COLO829 (cell line): Measurements from ENCODE around the gene CBFA2T2.
"Not testable (repeated sequence)": the region's sequence is repeated elsewhere in the genome, so short reads cannot be mapped to it uniquely, and the experiment has no call there.

ENCODE experiments used
- DNase-seq: peaks from one replicate; pipeline ENCODE4 v3.0.0; 2012; ENCODE audit warnings: low spot score

The CBFA2T2 gene

DNA sequence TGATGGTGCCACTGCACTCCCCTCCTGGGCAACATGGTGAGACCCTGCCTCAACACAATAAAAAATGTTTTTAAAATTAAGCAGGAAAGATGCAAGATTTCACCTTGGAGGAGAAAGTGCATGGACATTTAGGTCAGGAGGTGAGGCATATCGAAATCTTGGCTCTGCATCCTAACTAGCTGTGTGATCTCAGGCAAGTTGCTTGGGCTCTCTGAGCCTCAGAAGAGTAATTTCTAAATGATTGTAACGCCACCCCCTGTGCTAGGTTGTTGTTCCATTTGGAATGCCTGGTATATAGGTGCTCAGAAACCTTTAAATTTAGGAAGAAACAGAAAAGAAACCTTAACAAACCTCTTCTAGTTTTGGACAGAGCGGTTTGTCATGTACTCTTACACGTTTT lies 136.3 kb downstream of the CBFA2T2 start:
- no peak for DNase-seq

GRCh38 chr20:33627577-33628216 lies 137.8 kb downstream of the CBFA2T2 start:
- no peak for DNase-seq

DNA sequence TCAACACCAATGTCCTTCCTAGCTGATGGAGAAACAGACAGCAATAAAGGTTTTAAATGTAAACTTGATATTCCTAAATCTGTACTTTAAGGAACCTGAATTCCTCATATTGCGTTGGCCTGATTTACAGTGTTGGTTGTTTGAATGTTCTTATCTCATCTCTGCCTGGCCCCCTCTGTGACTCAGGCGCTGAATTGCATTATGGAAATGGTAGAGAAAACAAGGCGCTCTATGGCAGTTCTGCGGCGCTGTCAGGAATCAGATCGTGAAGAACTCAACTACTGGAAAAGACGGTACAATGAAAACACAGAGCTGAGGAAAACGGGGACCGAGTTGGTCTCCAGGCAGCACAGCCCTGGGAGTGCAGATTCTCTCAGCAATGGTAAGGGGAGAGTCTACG lies 139.6 kb downstream of the CBFA2T2 start:
- no peak for DNase-seq

- DNase-seq: no peak
Measured at GRCh38 chr20:33629979-33630378, 140.1 kb downstream of the CBFA2T2 start.

- DNase-seq: no peak
Measured at GRCh38 chr20:33630507-33630906, 140.6 kb downstream of the CBFA2T2 start.

GRCh38 chr20:33631910-33632309 lies 142.0 kb downstream of the CBFA2T2 start:
- DNase-seq: not testable (repeated sequence)

DNA sequence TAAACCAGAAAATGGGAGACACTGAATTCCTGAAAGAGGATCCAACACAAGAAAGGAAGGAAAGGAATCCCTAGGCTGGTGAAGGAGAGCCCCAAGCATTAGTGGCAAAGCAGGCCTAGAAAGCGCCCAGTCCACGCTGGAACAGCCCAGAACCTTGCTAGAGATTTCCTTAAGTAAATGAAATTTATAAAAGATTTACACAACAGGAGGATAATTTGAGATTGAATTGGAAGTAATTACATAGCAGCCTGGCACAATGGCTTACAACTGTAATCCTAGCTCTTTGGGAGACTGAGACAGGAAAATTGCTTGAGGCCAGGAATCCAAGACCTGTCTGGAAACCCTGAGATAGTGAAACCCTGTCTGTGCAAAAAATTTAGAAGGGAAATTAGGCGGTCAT lies 145.4 kb downstream of the CBFA2T2 start:
- no peak for DNase-seq

DNA sequence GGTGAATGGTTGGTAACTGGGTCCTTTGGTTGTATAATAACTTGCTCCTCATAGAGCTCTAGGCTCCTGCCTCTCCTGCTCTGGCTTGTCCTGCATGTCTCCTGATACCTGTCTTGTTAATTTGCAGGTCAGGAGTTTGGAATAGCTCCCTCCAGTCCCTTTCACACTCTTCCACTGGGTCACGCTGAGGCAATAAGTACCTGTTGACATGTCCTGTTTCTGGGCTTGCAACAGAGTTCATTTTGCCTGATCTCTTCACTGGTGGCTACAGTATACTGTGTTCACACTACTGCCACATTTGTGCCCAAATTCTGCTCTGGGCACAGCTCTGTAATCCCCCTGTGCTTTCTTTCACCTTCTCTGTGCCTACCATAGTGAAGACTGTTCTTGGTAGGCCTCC lies 146.9 kb downstream of the CBFA2T2 start:
- no peak for DNase-seq

- DNase-seq: no peak
Measured at GRCh38 chr20:33640287-33640686, 150.4 kb downstream of the CBFA2T2 start.

GRCh38 chr20:33644313-33645071 lies 154.6 kb downstream of the CBFA2T2 start:
- DNase-seq: no peak

- DNase-seq: no peak
Measured at GRCh38 chr20:33645072-33645358, 155.1 kb downstream of the CBFA2T2 start.

DNA sequence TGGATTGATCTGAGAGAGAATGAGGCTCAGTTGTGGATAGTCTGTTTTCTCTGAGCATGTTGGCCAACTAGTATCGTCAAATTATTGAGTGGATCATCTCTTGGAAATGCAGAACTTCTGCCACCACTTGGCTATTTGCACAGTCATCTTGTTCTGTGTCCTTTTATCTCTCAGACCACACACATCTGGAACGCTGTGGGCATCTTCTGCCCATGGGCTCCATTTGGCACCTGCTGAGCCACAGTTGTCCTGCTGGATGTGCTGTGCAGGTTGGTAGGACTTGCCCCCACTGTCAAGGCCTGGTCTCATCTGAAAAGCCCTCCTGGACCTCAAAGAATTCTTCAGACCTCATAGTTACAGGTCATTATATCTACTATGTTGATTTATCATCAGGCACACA lies 155.5 kb downstream of the CBFA2T2 start:
- no peak for DNase-seq

- no peak for DNase-seq
Measured at GRCh38 chr20:33646191-33646590, 156.3 kb downstream of the CBFA2T2 start.

- not testable (repeated sequence) for DNase-seq
Measured at GRCh38 chr20:33646959-33647602, 157.2 kb downstream of the CBFA2T2 start.

- DNase-seq: no peak
Measured at GRCh38 chr20:33647603-33648395, 157.9 kb downstream of the CBFA2T2 start.

DNA sequence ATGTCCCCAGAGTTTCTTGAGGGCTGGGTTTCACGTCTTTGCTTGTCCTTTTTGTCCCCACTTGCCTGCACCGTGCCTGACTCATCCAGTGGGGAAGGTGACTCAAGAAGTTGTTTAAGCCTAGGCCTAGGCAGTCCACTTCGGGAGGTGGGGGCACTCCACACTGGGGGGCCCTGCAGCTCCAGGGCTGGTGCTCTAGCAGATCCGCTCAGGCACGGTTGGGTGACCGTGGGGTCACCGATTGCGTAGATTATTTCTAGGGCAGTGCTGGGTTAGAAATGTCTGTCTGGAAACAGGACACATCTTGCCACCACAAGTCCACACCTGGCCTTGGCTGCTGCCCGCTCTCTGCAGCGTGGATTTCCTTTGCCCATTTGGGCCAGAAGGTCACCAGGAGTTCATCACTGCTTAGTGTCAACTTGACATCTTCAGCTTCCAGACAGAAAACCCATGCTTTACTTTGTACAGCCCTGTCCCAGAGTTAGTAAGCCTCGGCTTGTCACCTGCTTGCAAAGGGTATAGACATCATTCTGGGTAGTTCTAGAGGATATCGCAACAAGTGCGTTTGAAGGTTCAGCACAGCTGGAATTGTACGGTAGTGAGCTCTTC lies 158.6 kb downstream of the CBFA2T2 start:
- no peak for DNase-seq

DNA sequence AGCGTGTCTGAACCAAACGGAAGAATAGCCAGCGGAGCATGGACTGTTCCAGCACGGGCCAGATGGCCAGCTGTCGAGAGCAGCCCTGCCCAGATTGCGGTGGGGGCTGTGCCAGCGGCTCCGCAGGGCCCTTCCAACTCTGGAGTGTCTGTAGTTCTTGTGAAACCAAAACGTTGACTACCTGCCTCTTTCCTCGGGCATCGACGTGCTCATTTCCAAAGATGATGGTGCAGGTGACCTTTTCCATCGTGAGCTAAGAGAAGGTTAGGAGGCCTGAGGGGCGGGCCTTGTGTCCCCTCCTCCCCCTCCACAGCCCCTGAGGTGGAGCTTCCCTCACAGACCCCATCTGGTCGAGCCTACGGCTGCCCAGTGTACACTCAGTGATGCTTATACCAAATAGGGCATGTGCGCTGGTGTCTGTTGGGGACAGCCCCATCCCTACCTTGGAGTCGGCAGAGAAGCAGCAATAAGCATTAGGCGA lies 159.3 kb downstream of the CBFA2T2 start:
- DNase-seq: no peak

- no peak for DNase-seq
Measured at GRCh38 chr20:33650111-33650752, 160.3 kb downstream of the CBFA2T2 start.

- DNase-seq: no peak
Measured at GRCh38 chr20:33650753-33651561, 161.1 kb downstream of the CBFA2T2 start.

DNA sequence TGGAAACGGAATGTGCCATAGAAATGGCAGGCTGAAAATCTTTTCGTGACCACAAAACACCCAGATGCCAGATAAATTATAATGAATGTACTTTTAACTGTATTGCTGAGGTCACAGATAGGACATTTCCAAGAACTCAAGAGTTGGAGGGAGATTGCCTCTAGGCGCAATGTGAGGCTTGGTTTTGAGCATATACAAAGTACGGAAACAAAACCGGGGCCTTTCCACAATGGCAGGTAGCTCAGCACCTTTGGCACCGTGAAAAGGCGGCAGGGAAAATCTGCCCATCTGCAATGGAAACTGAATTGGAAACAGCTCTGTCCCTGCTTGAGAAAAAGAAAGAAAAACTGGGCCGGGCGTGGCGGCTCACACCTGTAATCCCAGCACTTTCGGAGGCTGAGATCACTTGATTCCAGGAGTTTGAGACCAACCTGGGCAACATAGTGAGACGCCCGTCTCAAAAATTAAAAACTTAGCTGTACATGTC lies 161.7 kb downstream of the CBFA2T2 start:
- no peak for DNase-seq
